Measurements from ENCODE around the gene NOP16. TPM values are rescaled to one million over a fixed set of nuclear protein-coding genes. Genes with fewer than 3 reads are reported as not detected.

Gene NOP16
- total RNA-seq, 2 experiments from 2014 or later, result 154 to 158 TPM

DNA sequence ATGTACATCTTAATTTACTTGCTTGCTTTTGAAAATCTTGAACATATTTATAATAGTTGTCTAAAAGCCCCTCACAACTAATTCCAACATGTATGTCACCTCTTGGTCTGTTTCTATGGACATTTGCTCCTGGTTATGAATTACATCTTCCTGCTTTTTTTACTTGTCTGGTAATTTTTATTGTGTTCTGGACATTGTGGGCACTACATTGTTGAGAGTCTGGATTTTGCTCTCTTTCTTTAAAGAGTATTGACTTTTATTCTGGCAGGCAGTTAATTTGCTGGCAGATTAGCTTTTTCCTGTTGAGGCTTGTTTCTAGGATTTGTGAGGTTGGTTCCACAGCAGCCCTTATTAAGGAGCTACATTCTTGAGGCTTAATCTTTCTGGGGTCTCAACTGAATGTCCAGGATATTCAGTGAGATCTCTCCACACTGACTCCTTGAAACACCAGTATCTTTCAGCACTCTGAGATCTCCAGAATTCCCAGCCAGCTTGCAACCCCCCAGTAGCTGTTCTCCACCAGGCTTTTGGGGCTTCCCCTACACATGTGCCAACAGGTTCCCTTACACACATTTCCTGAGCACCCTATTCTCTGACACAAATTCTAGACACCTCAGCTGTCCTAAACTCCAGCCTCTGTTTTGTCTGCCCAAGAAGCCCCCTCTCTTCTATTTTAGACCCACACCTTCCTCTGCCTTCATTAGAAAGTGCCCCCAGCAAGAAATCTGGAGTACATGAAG, 54.2 kb downstream of the NOP16 start:
- Mint-ChIP-seq H3K4me3 (no peak overlapping the region), H3K36me3 (peaks cover 24% of the 10 kb centered on the region), H3K27me3 (no peaks in the 10 kb centered on the region), H3K27ac (no peak overlapping the region), H3K4me1 (no peaks in the 10 kb centered on the region), H3K9me3 (peaks cover 6% of the 10 kb centered on the region)
- DNase-seq, result no peak

Other genes starting within 250 kb of the NOP16 start
- 10 to 100 TPM; 23.5 to 24.8 TPM for gene SIMC1, start 150.2 kb downstream of the NOP16 start, total RNA-seq
- gene KIAA1191, start 26.8 kb downstream of the NOP16 start, total RNA-seq, result 10 to 100 TPM; 38.2 to 41.7 TPM
- 10 to 100 TPM in 1 of 2 experiments, 1 to 10 TPM in 1; 8.0 to 12.1 TPM for gene ARL10, start 23.1 kb downstream of the NOP16 start, total RNA-seq
- 10 to 100 TPM; 94.0 to 94.5 TPM for gene HIGD2A, start 153 bp upstream of the NOP16 start, total RNA-seq
- 10 to 100 TPM; 53.4 to 57.7 TPM for gene CLTB, start 27.9 kb upstream of the NOP16 start, total RNA-seq
- 10 to 100 TPM; 38.1 to 38.6 TPM for gene FAF2, start 59.8 kb upstream of the NOP16 start, total RNA-seq
- 10 to 100 TPM; 53.4 to 53.8 TPM for gene RNF44, start 148.8 kb upstream of the NOP16 start, total RNA-seq
- gene CDHR2, start 160.7 kb upstream of the NOP16 start, total RNA-seq, result under 1 TPM; 0.31 to 0.44 TPM
- 1 to 10 TPM; 1.5 to 1.7 TPM for gene GPRIN1, start 221.6 kb upstream of the NOP16 start, total RNA-seq
- under 1 TPM; 0.46 to 0.80 TPM for gene SNCB, start 241.9 kb upstream of the NOP16 start, total RNA-seq
- not detected for gene EIF4E1B, start 242.1 kb upstream of the NOP16 start, total RNA-seq